HG03520 (cell line): Measurements from ENCODE around the gene TGM1.
"Not testable (repeated sequence)": the region's sequence is repeated elsewhere in the genome, so short reads cannot be mapped to it uniquely, and the experiment has no call there.

Experiments used
- ATAC-seq: cut with Tn5 transposase; IDR thresholded peaks from one replicate; pipeline ENCODE4 v1.9.1; 2021; ENCODE audit warnings: mild to moderate bottlenecking, moderate library complexity; ENCODE audit not compliant: unreplicated experiment

The TGM1 gene

GRCh38 chr14:24207625-24208024, 55.4 kb downstream of the TGM1 start:
- no peak for ATAC-seq

GRCh38 chr14:24207104-24207551, 55.8 kb downstream of the TGM1 start:
- ATAC-seq: no peak

GRCh38 chr14:24206260-24207103, 56.5 kb downstream of the TGM1 start:
- no peak for ATAC-seq

- no peak for ATAC-seq
Observed at GRCh38 chr14:24204163-24205146, 58.5 kb downstream of the TGM1 start.

- ATAC-seq: not testable (repeated sequence)
Observed at GRCh38 chr14:24203249-24203886, 59.6 kb downstream of the TGM1 start.

GRCh38 chr14:24202538-24202937, 60.4 kb downstream of the TGM1 start:
- not testable (repeated sequence) for ATAC-seq
